ENCODE measurements around the gene SIPA1L3. TPM values are rescaled to one million over a fixed set of nuclear protein-coding genes. Genes with fewer than 3 reads are reported as not detected.

SIPA1L3 gene
- total and polyA plus RNA-seq, 10 of the 15 experiments (the other 5 are each of a cell fraction or from before 2014, with no cell fraction given) = 0.24 to 66.2 (median 19.1) TPM

DNA sequence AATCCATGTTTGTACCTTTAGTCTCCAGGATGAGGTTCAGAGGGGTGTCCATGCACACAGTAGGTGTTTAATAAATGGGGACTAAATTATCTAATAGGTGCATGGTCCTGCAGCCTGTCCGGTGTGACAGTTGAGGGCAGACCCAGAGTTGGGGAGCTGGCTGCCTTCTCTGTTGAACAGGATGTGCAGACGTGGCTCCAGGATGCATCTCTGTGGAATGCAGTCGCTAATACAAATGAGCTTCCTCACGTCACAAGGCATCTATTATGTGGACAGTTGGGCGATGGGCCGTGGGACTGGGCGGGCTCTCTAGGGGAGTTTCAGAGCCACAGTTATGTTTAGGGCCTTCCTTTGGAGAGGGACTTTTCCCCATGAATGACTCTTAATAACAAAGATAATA, 71.0 kb downstream of the SIPA1L3 start (continued):
- TF ChIP-seq, protein P1, sequence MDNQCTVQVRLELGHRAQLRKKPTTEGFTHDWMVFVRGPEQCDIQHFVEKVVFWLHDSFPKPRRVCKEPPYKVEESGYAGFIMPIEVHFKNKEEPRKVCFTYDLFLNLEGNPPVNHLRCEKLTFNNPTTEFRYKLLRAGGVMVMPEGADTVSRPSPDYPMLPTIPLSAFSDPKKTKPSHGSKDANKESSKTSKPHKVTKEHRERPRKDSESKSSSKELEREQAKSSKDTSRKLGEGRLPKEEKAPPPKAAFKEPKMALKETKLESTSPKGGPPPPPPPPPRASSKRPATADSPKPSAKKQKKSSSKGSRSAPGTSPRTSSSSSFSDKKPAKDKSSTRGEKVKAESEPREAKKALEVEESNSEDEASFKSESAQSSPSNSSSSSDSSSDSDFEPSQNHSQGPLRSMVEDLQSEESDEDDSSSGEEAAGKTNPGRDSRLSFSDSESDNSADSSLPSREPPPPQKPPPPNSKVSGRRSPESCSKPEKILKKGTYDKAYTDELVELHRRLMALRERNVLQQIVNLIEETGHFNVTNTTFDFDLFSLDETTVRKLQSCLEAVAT (IDR thresholded peaks at IDR 0.05) = no peak
- TF ChIP-seq PML (IDR thresholded peaks at IDR 0.05; ENCODE audit: low read length) (no peak), POLR2AphosphoS5 (IDR thresholded peaks at IDR 0.05; ENCODE audit: low read length) (no peak; the same call in 1 of the 2 replicates), LARP7 (IDR thresholded peaks at IDR 0.05) (no peak), SIX5 (IDR thresholded peaks at IDR 0.05; ENCODE audit: low read depth, low read length, severe bottlenecking) (no peak), BCL11A (IDR thresholded peaks at IDR 0.05; ENCODE audit: low read depth, low read length) (no peak), CREB1 (IDR thresholded peaks at IDR 0.05; ENCODE audit: low read depth) (peak; percentile 62; the same call in 1 of the 2 replicates), BHLHE40 (IDR thresholded peaks at IDR 0.05; ENCODE audit: borderline replicate concordance in 1 of 2, low read depth in 2 of 2, low read length in 1 of 2) (0 out of 4 replicates have a peak, but pooled peaks of 1 of the 2 experiments have one; percentile 31), YY1 (IDR thresholded peaks at IDR 0.05; ENCODE audit: low read depth, low read length) (no peak), NFYB (IDR thresholded peaks at IDR 0.05; ENCODE audit: insufficient read depth, low read depth, low read length) (no peak), SMAD1 (IDR thresholded peaks at IDR 0.05; ENCODE audit: low read depth, partially characterized antibody) (no peak), CHD1 (IDR thresholded peaks at IDR 0.05; ENCODE audit: low read depth, low read length) (no peak), JUND (IDR thresholded peaks at IDR 0.05; ENCODE audit: low read depth, low read length) (no peak), CHD2 (IDR thresholded peaks at IDR 0.05; ENCODE audit: borderline replicate concordance, low read depth, low read length) (no peak), IKZF2 (IDR thresholded peaks at IDR 0.05) (no peak; a peak in 2 of 4 replicates)
- TF ChIP-seq, protein P2, sequence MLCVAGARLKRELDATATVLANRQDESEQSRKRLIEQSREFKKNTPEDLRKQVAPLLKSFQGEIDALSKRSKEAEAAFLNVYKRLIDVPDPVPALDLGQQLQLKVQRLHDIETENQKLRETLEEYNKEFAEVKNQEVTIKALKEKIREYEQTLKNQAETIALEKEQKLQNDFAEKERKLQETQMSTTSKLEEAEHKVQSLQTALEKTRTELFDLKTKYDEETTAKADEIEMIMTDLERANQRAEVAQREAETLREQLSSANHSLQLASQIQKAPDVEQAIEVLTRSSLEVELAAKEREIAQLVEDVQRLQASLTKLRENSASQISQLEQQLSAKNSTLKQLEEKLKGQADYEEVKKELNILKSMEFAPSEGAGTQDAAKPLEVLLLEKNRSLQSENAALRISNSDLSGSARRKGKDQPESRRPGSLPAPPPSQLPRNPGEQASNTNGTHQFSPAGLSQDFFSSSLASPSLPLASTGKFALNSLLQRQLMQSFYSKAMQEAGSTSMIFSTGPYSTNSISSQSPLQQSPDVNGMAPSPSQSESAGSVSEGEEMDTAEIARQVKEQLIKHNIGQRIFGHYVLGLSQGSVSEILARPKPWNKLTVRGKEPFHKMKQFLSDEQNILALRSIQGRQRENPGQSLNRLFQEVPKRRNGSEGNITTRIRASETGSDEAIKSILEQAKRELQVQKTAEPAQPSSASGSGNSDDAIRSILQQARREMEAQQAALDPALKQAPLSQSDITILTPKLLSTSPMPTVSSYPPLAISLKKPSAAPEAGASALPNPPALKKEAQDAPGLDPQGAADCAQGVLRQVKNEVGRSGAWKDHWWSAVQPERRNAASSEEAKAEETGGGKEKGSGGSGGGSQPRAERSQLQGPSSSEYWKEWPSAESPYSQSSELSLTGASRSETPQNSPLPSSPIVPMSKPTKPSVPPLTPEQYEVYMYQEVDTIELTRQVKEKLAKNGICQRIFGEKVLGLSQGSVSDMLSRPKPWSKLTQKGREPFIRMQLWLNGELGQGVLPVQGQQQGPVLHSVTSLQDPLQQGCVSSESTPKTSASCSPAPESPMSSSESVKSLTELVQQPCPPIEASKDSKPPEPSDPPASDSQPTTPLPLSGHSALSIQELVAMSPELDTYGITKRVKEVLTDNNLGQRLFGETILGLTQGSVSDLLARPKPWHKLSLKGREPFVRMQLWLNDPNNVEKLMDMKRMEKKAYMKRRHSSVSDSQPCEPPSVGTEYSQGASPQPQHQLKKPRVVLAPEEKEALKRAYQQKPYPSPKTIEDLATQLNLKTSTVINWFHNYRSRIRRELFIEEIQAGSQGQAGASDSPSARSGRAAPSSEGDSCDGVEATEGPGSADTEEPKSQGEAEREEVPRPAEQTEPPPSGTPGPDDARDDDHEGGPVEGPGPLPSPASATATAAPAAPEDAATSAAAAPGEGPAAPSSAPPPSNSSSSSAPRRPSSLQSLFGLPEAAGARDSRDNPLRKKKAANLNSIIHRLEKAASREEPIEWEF (IDR thresholded peaks at IDR 0.05; ENCODE audit: insufficient replicate concordance, low read depth, low read length) = no peak
- TF ChIP-seq, protein P3, sequence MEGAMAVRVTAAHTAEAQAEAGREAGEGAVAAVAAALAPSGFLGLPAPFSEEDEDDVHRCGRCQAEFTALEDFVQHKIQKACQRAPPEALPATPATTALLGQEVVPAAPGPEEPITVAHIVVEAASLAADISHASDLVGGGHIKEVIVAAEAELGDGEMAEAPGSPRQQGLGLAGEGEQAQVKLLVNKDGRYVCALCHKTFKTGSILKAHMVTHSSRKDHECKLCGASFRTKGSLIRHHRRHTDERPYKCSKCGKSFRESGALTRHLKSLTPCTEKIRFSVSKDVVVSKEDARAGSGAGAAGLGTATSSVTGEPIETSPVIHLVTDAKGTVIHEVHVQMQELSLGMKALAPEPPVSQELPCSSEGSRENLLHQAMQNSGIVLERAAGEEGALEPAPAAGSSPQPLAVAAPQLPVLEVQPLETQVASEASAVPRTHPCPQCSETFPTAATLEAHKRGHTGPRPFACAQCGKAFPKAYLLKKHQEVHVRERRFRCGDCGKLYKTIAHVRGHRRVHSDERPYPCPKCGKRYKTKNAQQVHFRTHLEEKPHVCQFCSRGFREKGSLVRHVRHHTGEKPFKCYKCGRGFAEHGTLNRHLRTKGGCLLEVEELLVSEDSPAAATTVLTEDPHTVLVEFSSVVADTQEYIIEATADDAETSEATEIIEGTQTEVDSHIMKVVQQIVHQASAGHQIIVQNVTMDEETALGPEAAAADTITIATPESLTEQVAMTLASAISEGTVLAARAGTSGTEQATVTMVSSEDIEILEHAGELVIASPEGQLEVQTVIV (IDR thresholded peaks at IDR 0.05; ENCODE audit: borderline replicate concordance, partially characterized antibody) = no peak
- TF ChIP-seq, protein P4, sequence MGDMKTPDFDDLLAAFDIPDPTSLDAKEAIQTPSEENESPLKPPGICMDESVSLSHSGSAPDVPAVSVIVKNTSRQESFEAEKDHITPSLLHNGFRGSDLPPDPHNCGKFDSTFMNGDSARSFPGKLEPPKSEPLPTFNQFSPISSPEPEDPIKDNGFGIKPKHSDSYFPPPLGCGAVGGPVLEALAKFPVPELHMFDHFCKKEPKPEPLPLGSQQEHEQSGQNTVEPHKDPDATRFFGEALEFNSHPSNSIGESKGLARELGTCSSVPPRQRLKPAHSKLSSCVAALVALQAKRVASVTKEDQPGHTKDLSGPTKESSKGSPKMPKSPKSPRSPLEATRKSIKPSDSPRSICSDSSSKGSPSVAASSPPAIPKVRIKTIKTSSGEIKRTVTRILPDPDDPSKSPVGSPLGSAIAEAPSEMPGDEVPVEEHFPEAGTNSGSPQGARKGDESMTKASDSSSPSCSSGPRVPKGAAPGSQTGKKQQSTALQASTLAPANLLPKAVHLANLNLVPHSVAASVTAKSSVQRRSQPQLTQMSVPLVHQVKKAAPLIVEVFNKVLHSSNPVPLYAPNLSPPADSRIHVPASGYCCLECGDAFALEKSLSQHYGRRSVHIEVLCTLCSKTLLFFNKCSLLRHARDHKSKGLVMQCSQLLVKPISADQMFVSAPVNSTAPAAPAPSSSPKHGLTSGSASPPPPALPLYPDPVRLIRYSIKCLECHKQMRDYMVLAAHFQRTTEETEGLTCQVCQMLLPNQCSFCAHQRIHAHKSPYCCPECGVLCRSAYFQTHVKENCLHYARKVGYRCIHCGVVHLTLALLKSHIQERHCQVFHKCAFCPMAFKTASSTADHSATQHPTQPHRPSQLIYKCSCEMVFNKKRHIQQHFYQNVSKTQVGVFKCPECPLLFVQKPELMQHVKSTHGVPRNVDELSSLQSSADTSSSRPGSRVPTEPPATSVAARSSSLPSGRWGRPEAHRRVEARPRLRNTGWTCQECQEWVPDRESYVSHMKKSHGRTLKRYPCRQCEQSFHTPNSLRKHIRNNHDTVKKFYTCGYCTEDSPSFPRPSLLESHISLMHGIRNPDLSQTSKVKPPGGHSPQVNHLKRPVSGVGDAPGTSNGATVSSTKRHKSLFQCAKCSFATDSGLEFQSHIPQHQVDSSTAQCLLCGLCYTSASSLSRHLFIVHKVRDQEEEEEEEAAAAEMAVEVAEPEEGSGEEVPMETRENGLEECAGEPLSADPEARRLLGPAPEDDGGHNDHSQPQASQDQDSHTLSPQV (IDR thresholded peaks at IDR 0.05) = peak; percentile 30; the same call in 1 of the 2 replicates

Measured in GM12878 (cell line).